ENCODE data around the gene S100A9. TPM values are rescaled to one million over a fixed set of nuclear protein-coding genes. Genes with fewer than 3 reads are reported as not detected.

Gene S100A9
- total RNA-seq, 1 experiment from 2014 or later = 0.44 TPM

GRCh38 chr1:153339802-153340201 is 17.9 kb upstream of the S100A9 start:
- Histone ChIP-seq H3K27ac (ENCODE audit: low read length) (no peak overlapping the region), H3K27me3 (ENCODE audit: control insufficient read depth, insufficient read depth, low read length) (peaks cover 6% of the 10 kb centered on the region), H3K4me3 (ENCODE audit: low read depth in 2 of 2, low read length in 2 of 2) (no peak overlapping the region), H3K36me3 (ENCODE audit: control insufficient read depth, insufficient read depth, low read length) (no peaks in the 10 kb centered on the region), H3K9me3 (ENCODE audit: control insufficient read depth, insufficient read depth, low read depth, low read length) (no peaks in the 10 kb centered on the region), H3K4me1 (ENCODE audit: control insufficient read depth, insufficient read depth, low read length) (no peaks in the 10 kb centered on the region)
- POLR2A ChIA-PET = no interaction called here
- TF ChIP-seq TCF7L2 (IDR thresholded peaks at IDR 0.05; ENCODE audit: low read depth, low read length) (no peak), SIN3A (IDR thresholded peaks at IDR 0.05; ENCODE audit: borderline replicate concordance, insufficient read depth, low read depth, low read length) (no peak), REST (IDR thresholded peaks at IDR 0.05; ENCODE audit: insufficient read depth in 1 of 2, low read depth in 2 of 2, low read length in 1 of 2) (no peak), POLR2AphosphoS5 (IDR thresholded peaks at IDR 0.05; ENCODE audit: low read depth, low read length) (no peak)
- TF ChIP-seq, protein P1, sequence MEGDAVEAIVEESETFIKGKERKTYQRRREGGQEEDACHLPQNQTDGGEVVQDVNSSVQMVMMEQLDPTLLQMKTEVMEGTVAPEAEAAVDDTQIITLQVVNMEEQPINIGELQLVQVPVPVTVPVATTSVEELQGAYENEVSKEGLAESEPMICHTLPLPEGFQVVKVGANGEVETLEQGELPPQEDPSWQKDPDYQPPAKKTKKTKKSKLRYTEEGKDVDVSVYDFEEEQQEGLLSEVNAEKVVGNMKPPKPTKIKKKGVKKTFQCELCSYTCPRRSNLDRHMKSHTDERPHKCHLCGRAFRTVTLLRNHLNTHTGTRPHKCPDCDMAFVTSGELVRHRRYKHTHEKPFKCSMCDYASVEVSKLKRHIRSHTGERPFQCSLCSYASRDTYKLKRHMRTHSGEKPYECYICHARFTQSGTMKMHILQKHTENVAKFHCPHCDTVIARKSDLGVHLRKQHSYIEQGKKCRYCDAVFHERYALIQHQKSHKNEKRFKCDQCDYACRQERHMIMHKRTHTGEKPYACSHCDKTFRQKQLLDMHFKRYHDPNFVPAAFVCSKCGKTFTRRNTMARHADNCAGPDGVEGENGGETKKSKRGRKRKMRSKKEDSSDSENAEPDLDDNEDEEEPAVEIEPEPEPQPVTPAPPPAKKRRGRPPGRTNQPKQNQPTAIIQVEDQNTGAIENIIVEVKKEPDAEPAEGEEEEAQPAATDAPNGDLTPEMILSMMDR (IDR thresholded peaks at IDR 0.05) = no peak
- ATAC-seq (no peak), DNase-seq (ENCODE audit: low read depth, low spot score) (no peak)
- no TSS peak for BruUV-seq (replicated peaks)
- intact Hi-C loops (cut with micrococcal nuclease; ENCODE audit: unreplicated experiment) (no loop called here), in situ Hi-C loops (cut with HindIII; ENCODE audit: low pct_unique_long_range_greater_than_20kb, low sequenced_read_pairs) (no loop called here)
- CTCF ChIA-PET = no interaction called here

DNA sequence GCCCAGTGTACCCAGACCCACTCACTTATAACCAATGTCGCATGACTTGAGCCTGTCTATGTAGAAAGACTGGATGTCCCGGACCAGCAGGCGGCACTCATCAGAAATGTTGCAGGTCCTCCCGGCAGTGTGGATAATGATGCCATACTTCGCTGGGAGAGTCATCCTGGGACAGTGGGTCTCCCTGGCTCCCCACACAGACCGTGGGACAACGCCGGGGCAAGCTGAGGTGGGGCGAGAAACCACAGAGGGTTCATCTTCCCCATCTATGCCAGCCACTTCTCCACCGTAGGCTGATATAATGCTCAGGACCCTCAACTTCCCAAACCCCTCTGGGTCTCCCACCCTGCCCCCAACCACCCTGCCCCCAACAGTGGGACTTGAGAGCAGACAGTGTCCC is 17.3 kb upstream of the S100A9 start:
- CTCF ChIA-PET = no interaction called here
- Histone ChIP-seq H3K4me3 (ENCODE audit: low read depth in 2 of 2, low read length in 2 of 2) (no peak overlapping the region), H3K4me1 (ENCODE audit: control insufficient read depth, insufficient read depth, low read length) (no peaks in the 10 kb centered on the region), H3K27ac (ENCODE audit: low read length) (no peak overlapping the region), H3K9me3 (ENCODE audit: control insufficient read depth, insufficient read depth, low read depth, low read length) (no peaks in the 10 kb centered on the region), H3K36me3 (ENCODE audit: control insufficient read depth, insufficient read depth, low read length) (no peaks in the 10 kb centered on the region), H3K27me3 (ENCODE audit: control insufficient read depth, insufficient read depth, low read length) (peaks cover 6% of the 10 kb centered on the region)
- TF ChIP-seq SIN3A (IDR thresholded peaks at IDR 0.05; ENCODE audit: borderline replicate concordance, insufficient read depth, low read depth, low read length) (no peak), REST (IDR thresholded peaks at IDR 0.05; ENCODE audit: insufficient read depth in 1 of 2, low read depth in 2 of 2, low read length in 1 of 2) (no peak), POLR2AphosphoS5 (IDR thresholded peaks at IDR 0.05; ENCODE audit: low read depth, low read length) (no peak), TCF7L2 (IDR thresholded peaks at IDR 0.05; ENCODE audit: low read depth, low read length) (no peak)
- TF ChIP-seq, protein P1 (IDR thresholded peaks at IDR 0.05) = no peak
- DNase-seq (ENCODE audit: low read depth, low spot score) (no peak), ATAC-seq (no peak)
- no TSS peak for BruUV-seq (replicated peaks)
- in situ Hi-C loops (cut with HindIII; ENCODE audit: low pct_unique_long_range_greater_than_20kb, low sequenced_read_pairs) = no loop called here
- POLR2A ChIA-PET = no interaction called here
- intact Hi-C loops (cut with micrococcal nuclease; ENCODE audit: unreplicated experiment) = no loop called here

Data from Panc1 (cell line).